HG02763 (cell line): ENCODE results near the gene APC.

ENCODE experiments used
- ATAC-seq: cut with Tn5 transposase; IDR thresholded peaks from one replicate; pipeline ENCODE4 v1.9.1; 2021; ENCODE audit warnings: mild to moderate bottlenecking, moderate library complexity; ENCODE audit not compliant: unreplicated experiment

The APC gene

DNA sequence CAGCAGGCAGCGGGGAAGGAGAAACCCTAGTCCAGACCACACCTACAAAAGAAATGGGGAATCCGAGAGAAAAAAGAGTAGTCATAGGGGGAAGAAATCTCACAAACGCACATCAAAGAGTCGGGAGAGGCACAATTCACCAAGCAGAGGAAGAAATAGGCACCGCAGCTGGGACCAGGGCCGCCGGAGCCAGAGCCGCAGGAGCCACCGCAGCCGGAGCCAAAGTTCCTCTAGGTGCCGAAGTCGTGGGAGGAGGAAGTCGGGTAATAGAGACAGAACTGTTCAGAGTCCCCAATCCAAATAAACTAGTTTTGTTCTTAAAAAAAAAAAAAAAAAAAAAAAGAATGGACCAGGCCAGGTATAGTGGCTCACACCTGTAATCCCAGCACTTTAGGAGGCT lies 155.1 kb downstream of the APC start:
- ATAC-seq: no peak

DNA sequence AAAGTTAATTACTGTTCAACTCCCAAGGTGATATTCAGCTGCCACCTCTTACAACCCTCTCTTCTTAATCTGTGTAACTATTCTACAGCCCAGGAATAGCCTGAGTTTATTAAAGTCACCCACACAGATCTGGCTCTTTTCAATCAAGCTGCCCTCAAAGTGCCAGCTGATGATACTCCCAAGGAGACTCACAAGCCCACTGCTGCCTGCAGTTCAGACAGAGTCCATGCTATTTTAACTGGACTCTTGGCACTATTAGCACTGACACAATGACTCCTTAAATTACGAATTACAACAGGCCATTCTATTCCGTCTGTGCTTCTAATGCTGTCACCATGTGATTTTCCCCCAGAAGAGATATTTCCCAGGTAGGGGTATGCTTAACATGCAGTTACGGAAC lies 158.0 kb downstream of the APC start:
- ATAC-seq: no peak
